GM23338 (cell line): ENCODE data around the gene SLC38A10. TPM values are rescaled to one million over a fixed set of nuclear protein-coding genes. Genes with fewer than 3 reads are reported as not detected.

ENCODE experiments used
- ATAC-seq: fragments of 200-7000 bp; cut with Tn5 transposase; 3 replicates; pipeline ENCODE4 v1.9.1; 2020
- DNase-seq: peaks from one replicate; pipeline ENCODE4 v3.0.0-alpha.2; 2015; ENCODE audit warnings: low spot score
- H2AFZ ChIP-seq: fragments of 200-600 bp; sonication (generic); 2 replicates; pipeline ENCODE4 v1.8.0; 2016; ENCODE audit warnings: antibody characterized with exemption, mild to moderate bottlenecking, moderate library complexity
- H3F3A ChIP-seq: fragments of 200-600 bp; sonication (generic); replicated peaks from 2 replicates; pipeline ENCODE4 v1.8.0; 2017; ENCODE audit warnings: antibody characterized with exemption, mixed run types, low read depth
- H3K27ac ChIP-seq: fragments of 200-600 bp; sonication (generic); 2 replicates; pipeline ENCODE4 v1.6.1; 2016; ENCODE audit warnings: low read depth
- H3K27me3 ChIP-seq: fragments of 200-600 bp; sonication (generic); 2 replicates; pipeline ENCODE4 v1.8.0; 2016; ENCODE audit warnings: mild to moderate bottlenecking, mixed run types, moderate library complexity; ENCODE audit not compliant: insufficient read depth
- H3K36me3 ChIP-seq: fragments of 200-600 bp; sonication (generic); 2 replicates; pipeline ENCODE4 v1.8.0; 2016; ENCODE audit warnings: mild to moderate bottlenecking; ENCODE audit not compliant: insufficient read depth
- H3K4me1 ChIP-seq: fragments of 200-600 bp; sonication (generic); 2 replicates; pipeline ENCODE4 v1.8.0; 2016; ENCODE audit warnings: mild to moderate bottlenecking, moderate library complexity; ENCODE audit not compliant: insufficient read depth
- H3K4me2 ChIP-seq: fragments of 200-600 bp; sonication (generic); 2 replicates; pipeline ENCODE4 v1.7.1; 2017; ENCODE audit warnings: mixed run types
- H3K4me3 ChIP-seq: fragments of 200-600 bp; sonication (generic); 2 replicates; pipeline ENCODE4 v1.6.1; 2016; ENCODE audit warnings: mixed run types
- H3K79me2 ChIP-seq: fragments of 200-600 bp; sonication (generic); replicated peaks from 2 replicates; pipeline ENCODE4 v1.8.0; 2017; ENCODE audit warnings: mild to moderate bottlenecking; ENCODE audit not compliant: insufficient read depth
- H3K9me2 ChIP-seq: fragments of 200-600 bp; sonication (generic); 2 replicates; pipeline ENCODE4 v1.8.0; 2017; ENCODE audit not compliant: insufficient read depth
- H4K20me1 ChIP-seq: fragments of 200-600 bp; sonication (generic); replicated peaks from 2 replicates; pipeline ENCODE4 v1.8.0; 2017; ENCODE audit warnings: mild to moderate bottlenecking; ENCODE audit not compliant: insufficient read depth
- H3K27ac Mint-ChIP-seq: 2 replicates; pipeline ENCODE4 v1.8.0; 2020; ENCODE audit warnings: inconsistent platforms, mild to moderate bottlenecking, moderate library complexity, mixed read lengths
- H3K27me3 Mint-ChIP-seq: 3 replicates; pipeline ENCODE4 v1.8.0; 2022; ENCODE audit warnings: low read depth, mild to moderate bottlenecking, moderate library complexity, mixed read lengths, inconsistent platforms; ENCODE audit not compliant: insufficient read depth, poor library complexity
- H3K36me3 Mint-ChIP-seq: 3 replicates; pipeline ENCODE4 v1.8.0; 2021; ENCODE audit warnings: low read depth, mild to moderate bottlenecking, inconsistent platforms, moderate library complexity, mixed read lengths
- H3K4me1 Mint-ChIP-seq: 3 replicates; pipeline ENCODE4 v1.8.0; 2020; ENCODE audit warnings: mild to moderate bottlenecking, inconsistent platforms, mixed read lengths
- H3K4me3 Mint-ChIP-seq: 3 replicates; pipeline ENCODE4 v1.8.0; 2021; ENCODE audit warnings: moderate library complexity, mild to moderate bottlenecking, inconsistent platforms, mixed read lengths
- H3K9me3 Mint-ChIP-seq: 3 replicates; pipeline ENCODE4 v1.8.0; 2020; ENCODE audit warnings: moderate library complexity, mild to moderate bottlenecking, inconsistent platforms, mixed read lengths
- CREB1 ChIP-seq: fragments of 250-450 bp; sonication (Bioruptor Pico); IDR thresholded peaks from 2 replicates; pipeline ENCODE4 v1.5.0; 2020; ENCODE audit warnings: low read depth, mild to moderate bottlenecking, moderate library complexity
- ETS1 ChIP-seq: IDR thresholded peaks from 2 replicates; pipeline ENCODE4 v1.6.1; 2016; ENCODE audit warnings: antibody characterized with exemption
- EZH2phosphoT487 ChIP-seq: fragments of 200-600 bp; sonication (generic); IDR thresholded peaks from one replicate; pipeline ENCODE4 v1.8.1; 2018; ENCODE audit warnings: antibody characterized with exemption; ENCODE audit not compliant: unreplicated experiment
- JUNB ChIP-seq: IDR thresholded peaks from one replicate; pipeline ENCODE4 v1.6.1; 2016; ENCODE audit warnings: antibody characterized with exemption; ENCODE audit not compliant: unreplicated experiment
- NANOG ChIP-seq: IDR thresholded peaks from 2 replicates; pipeline ENCODE4 v1.6.1; 2016; ENCODE audit warnings: antibody characterized with exemption, borderline replicate concordance
- POLR2AphosphoS5 ChIP-seq: IDR thresholded peaks from 2 replicates; pipeline ENCODE4 v1.6.1; 2016; ENCODE audit warnings: antibody characterized with exemption, low read depth
- STAT1 ChIP-seq: IDR thresholded peaks from one replicate; pipeline ENCODE4 v1.6.1; 2016; ENCODE audit warnings: antibody characterized with exemption; ENCODE audit not compliant: unreplicated experiment
- ZNF462 ChIP-seq: fragments of 250-450 bp; sonication (Bioruptor Pico); IDR thresholded peaks from 2 replicates; pipeline ENCODE4 v1.5.0; 2020; ENCODE audit warnings: mild to moderate bottlenecking, moderate library complexity
- polyA plus RNA-seq: library from polyadenylated mRNA; unstranded; fragments of >200 nt; fragmentation: Nextera tagmentation; extraction: Ambion mirVana; gene quantifications from 2 replicates; pipeline ENCODE4 v1.2.1, GENCODE V29; 2016
- total RNA-seq: library from RNA; depleted of rRNA; stranded (reverse); fragments of >200 nt; shearing (Covaris generic); gene quantifications from 2 replicates; pipeline ENCODE4 v1.2.3, GENCODE V29; 2014

SLC38A10 gene
- total and polyA plus RNA-seq, 2 experiments from 2014 or later, result 17.1 to 55.8 TPM

GRCh38 chr17:81261582-81262336 is 33.3 kb downstream of the SLC38A10 start (continued):
- TF ChIP-seq ZNF462, result no peak
- no peak for TF ChIP-seq POLR2AphosphoS5
- no peak for TF ChIP-seq STAT1
- no peak for TF ChIP-seq EZH2phosphoT487
- TF ChIP-seq CREB1 (CRISPR knock-in tag), result no peak
- no peak for TF ChIP-seq ETS1
- no peak for TF ChIP-seq JUNB
- TF ChIP-seq NANOG, result no peak

GRCh38 chr17:81261096-81261495 is 34.0 kb downstream of the SLC38A10 start:
- ATAC-seq (no peak), DNase-seq (no peak)
- no peak overlapping the region for H2AFZ ChIP-seq
- no peak overlapping the region for H3K4me3 ChIP-seq
- no peak overlapping the region for H3K27ac ChIP-seq
- Mint-ChIP-seq H3K36me3 (peaks cover 3% of the 10 kb centered on the region; the same call in 2 of the 3 replicates), H3K9me3 (no peaks in the 10 kb centered on the region), H3K27me3 (peaks cover 8% of the 10 kb centered on the region), H3K4me1 (no peaks in the 10 kb centered on the region; the same call in 2 of the 3 replicates), H3K4me3 (no peak overlapping the region), H3K27ac (no peak overlapping the region)
- H3K79me2 ChIP-seq, result no peaks in the 10 kb centered on the region
- H3K4me1 ChIP-seq, result no peaks in the 10 kb centered on the region
- no peaks in the 10 kb centered on the region for H3F3A ChIP-seq
- no peaks in the 10 kb centered on the region for H4K20me1 ChIP-seq
- H3K4me2 ChIP-seq, result no peak overlapping the region
- H3K27me3 ChIP-seq, result no peaks in the 10 kb centered on the region
- H3K9me2 ChIP-seq, result no peaks in the 10 kb centered on the region
- H3K36me3 ChIP-seq, result no peaks in the 10 kb centered on the region
- no peak for TF ChIP-seq ETS1
